GM18502 (cell line): Measurements from ENCODE around the gene STOML1.
"Not testable (repeated sequence)": the region's sequence is repeated elsewhere in the genome, so short reads cannot be mapped to it uniquely, and the experiment has no call there.

Experiments
- ATAC-seq: cut with Tn5 transposase; IDR thresholded peaks from one replicate; pipeline ENCODE4 v1.9.1; 2021; ENCODE audit warnings: mild to moderate bottlenecking; ENCODE audit not compliant: unreplicated experiment, poor library complexity

Gene STOML1

GRCh38 chr15:73965758-73966113 is 26.4 kb downstream of the STOML1 start:
- ATAC-seq, result peak; percentile 56

- ATAC-seq, result peak; percentile 31
Observed at GRCh38 chr15:73965094-73965757, 26.9 kb downstream of the STOML1 start.

DNA sequence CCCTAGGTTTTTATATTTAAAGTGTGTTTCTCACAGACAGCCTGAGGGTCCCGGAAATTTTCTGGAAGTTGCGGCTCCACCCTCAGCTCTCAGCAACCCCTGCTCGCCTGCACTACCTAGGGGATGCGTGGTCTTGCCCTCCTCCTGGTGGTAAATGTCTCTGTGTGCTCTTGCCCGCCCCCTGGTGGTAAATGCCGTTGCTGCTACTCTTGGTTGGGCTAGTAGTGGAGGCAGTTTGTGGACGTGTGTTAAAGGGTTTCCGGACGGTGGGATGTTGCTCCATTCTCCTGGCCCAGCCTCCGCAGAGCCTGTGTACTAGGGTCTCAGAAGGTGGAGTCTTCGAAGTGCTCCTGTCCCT is 27.4 kb downstream of the STOML1 start:
- ATAC-seq, result peak; percentile 61

DNA sequence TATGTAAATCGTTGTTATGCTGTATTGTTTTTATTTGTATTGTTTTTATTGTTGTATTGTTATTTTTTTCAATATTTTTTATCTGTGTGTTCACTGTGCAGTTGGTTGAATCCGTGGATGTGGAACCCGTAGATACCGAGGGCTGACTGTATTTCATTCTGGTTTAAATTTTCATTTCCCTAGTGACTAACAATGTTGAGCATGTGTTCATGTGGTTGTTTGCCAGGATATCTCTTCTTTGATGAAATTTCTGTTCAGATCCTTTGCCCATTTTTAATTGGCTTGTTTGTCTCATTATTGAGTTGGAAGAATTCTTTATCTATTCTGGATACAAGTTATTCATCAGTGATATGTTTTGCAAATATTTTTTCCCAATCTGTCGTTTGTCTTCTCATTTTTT is 29.7 kb downstream of the STOML1 start:
- ATAC-seq, result no peak

DNA sequence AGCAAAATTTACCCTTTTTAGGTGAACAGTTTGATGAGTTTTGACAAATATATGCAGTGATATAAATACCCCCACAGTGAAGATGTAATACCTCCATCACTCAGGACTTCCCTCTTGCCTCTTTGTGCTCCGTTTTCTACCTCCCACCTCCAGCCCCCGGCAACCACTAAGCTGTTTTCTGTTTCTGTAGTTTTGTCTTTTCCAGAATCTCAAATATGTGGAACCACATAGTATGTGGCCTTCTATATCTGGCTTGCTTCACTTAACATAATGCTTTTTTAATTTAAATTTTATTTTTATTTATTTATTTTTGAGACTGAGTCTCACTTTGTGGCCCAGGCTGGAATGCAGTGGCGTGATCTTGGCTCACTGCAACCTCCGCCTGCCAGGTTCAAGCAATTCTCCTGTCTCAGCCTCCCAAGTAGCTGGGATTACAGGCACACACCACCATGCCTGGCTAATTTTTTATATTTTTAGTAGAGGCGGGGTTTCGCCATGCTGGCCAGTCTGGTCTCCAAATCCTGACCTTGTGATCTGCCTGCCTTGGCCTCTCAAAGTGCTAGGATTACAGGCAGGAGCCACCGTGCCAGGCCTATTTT is 31.5 kb downstream of the STOML1 start:
- not testable (repeated sequence) for ATAC-seq

GRCh38 chr15:73959801-73960200 is 32.3 kb downstream of the STOML1 start:
- ATAC-seq, result no peak

DNA sequence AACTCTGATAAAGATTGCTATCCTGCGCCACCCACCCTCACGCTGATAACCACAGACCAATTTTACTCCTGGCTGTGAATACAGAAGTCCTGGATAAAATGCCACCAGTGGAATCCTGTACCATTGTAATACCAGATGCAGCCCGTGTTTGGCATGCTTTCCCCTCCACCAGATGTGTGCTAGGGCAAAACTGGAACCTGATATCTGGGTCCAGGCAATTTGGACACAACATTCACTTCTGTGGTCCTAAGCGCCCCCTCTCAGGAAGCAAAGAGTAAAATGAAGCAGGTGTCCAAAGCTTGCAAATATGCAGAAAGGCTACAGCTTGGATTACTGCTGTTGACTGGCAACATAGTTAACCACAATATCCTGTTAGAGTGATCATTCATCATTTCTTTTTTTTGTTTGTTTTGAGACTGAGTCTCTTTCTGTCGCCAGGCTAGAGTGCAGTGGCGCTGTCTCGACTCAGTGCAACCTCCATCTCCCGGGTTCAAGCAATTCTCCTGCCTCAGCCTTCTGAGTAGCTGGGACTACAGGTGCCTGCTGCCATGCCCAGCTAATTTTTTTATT is 33.0 kb downstream of the STOML1 start:
- ATAC-seq, result no peak

DNA sequence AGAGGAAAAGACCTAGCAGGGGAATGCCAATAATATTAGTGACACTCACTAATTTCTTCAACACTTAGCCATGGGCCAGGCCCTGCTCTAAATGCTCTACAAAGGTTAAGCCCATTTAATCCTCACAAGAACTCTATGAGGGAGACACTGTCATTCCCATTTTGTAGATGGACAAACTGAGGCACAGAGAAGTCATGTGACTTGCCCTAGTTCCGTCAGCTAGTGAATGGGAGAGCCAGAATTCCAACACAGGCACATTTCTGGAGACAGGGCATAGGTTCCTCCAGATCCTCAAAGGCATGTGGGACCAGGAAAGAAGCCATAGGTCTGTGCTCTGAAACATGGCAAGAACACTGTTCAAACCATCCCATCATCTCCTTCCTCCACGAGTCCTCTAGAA is 34.3 kb downstream of the STOML1 start:
- ATAC-seq, result no peak

- ATAC-seq, result no peak
Observed at GRCh38 chr15:73957276-73957675, 34.8 kb downstream of the STOML1 start.

DNA sequence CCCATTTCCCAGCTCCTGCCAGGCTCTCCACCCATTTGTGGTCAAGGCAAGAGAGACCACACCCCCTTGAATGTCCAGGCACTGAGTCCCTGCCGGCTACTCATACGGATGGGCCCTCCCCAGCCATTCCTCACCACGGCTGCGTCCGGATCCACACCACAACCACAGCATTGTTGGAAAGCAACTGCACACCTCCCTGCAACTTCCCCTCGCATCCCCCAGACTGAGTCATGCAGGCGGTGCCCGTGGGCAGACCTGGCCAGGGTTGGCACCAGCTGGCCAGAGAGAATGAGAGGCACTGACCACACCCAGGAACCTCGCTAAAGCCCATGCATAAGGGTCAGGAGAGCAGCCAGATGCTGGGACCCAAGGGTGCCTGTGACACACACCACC is 35.4 kb downstream of the STOML1 start:
- ATAC-seq, result no peak

DNA sequence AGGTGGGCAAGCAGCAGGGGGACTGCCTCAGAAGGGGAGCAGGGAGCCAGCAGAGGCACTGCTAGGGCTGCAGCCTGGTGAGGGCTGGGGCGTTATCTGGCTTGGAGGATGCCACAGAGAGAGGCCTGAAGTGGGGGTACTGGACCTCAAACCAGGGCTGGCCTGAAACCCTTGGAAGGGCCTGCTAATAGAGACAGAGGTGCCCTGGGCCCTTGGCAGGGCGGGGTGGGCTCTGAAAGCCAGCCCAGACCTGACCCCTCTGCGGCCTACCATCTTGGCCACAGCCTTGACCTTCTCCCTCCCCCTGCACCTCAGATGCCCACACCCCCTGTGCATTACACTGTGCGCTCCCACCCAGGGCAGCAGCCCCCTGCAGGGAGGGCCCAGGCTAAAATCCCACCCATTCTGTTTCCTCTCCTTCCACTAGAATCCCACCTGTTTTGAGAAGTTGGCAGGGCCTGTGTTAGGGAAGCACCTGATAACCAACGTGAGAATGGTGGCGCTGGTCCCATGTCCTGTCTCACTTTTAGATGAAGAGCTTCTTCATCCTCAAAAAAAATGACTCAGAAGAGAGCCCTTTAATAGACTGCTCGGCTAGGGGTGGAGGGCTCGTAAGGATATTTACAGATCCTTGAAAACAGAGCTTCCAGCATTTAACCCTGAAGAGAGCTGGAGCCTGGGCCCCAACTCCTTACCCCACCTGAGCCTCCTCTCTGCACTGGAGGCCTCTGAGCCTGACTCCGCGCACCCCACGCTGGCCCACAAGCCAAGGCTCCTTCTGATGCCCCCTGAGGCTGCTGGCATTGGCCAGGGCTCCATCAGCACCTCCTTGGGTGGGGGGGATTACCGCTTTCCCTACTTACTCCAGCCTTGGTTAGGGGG is 36.0 kb downstream of the STOML1 start:
- no peak for ATAC-seq

GRCh38 chr15:73955326-73955725 is 36.8 kb downstream of the STOML1 start:
- no peak for ATAC-seq

- no peak for ATAC-seq
Observed at GRCh38 chr15:73954188-73955145, 37.6 kb downstream of the STOML1 start.

DNA sequence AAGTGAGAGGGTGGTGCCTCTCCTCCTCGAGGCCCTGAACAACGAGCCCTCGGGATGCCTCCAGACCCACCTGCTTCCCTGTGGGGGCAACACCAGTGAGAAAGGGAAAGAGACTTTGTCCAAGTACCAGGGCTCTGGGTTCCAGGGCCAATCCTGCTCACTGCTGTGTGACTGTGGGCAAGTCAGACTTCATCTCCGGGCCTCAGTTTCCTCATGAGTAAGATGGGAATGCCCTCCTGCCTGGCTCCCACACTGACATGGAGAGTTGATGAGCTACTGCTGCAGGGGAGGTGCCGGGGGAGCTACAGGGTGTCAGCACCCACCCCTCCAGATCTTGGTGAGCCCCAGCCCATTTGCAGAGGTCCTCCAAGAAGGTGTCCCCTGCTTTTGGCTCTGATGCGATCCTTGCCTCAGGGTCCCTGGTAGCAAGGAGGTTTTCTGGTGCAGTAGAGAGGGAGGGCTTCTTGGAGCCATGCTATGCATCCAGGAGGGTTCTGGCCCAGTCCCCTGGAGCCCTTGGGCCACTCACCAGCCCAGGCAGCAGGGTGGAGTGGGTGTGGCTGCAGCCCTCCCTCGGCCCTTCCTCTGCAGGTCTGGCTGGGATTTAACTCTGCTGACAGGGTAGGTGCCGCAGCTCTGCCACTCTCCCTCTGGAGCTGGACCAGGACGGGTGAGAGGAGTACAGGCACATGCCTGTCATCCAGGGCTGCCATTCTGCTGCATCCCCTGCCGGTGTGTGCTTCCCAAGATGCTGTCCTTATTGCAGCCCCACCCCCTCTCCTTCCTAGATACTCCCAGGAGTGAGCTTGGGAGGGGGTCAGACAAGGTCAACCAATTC is 39.0 kb downstream of the STOML1 start:
- no peak for ATAC-seq

- no peak for ATAC-seq
Observed at GRCh38 chr15:73952171-73952912, 39.8 kb downstream of the STOML1 start.

GRCh38 chr15:73951601-73952000 is 40.5 kb downstream of the STOML1 start:
- no peak for ATAC-seq

DNA sequence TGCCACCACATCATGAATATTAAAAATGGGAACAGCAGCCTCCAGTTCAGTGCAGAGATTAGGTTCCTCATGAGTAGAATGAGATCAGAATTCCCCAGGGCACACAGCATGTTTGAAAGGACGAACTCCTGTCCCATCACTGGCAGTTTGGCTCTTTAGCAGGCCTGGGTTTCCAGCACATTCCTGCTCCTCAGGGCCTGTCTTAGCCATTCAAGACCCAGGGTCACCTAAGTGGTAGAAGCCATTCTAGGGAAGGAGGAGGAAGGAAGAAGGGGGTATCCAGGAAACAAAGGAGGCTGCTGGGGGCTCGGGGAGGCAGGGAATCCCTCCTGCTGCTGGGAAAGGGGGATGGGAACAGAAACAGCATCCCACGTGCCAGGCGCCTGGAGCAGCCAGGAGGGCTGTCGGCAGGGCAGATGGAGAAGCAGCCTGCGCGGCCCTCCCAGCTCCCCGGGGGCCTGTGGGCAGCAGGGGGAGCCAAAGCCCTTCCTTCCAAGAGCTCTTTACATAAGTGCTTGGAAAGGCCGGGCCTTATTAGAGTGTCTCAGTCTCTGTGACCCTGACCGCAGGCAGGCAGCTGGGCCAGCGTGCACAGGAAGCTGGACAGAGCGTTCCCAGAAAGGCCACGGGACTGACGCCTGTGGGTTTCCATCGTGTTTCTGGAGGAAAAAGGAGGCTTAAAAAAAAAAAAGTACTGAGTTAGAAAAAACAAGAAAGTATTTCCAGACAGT is 41.1 kb downstream of the STOML1 start:
- peak; percentile 49 for ATAC-seq

- no peak for ATAC-seq
Observed at GRCh38 chr15:73950479-73950830, 41.6 kb downstream of the STOML1 start.
